AG09319 (cell line): Measurements from ENCODE around the gene GPC1.

Experiments used
- DNase-seq: peaks from one replicate; pipeline ENCODE4 v3.0.0-alpha.2; 2010; ENCODE audit warnings: low read depth; ENCODE audit errors: extremely low read depth
- TF ChIP-seq, protein P1 (sequence below): IDR thresholded peaks from 2 replicates; pipeline ENCODE4 v1.5.1; 2011; ENCODE audit warnings: low read depth, mild to moderate bottlenecking, inconsistent platforms, low read length, moderate library complexity

Gene GPC1

GRCh38 chr2:240399419-240400324, 35.8 kb upstream of the GPC1 start:
- TF ChIP-seq, protein P1, sequence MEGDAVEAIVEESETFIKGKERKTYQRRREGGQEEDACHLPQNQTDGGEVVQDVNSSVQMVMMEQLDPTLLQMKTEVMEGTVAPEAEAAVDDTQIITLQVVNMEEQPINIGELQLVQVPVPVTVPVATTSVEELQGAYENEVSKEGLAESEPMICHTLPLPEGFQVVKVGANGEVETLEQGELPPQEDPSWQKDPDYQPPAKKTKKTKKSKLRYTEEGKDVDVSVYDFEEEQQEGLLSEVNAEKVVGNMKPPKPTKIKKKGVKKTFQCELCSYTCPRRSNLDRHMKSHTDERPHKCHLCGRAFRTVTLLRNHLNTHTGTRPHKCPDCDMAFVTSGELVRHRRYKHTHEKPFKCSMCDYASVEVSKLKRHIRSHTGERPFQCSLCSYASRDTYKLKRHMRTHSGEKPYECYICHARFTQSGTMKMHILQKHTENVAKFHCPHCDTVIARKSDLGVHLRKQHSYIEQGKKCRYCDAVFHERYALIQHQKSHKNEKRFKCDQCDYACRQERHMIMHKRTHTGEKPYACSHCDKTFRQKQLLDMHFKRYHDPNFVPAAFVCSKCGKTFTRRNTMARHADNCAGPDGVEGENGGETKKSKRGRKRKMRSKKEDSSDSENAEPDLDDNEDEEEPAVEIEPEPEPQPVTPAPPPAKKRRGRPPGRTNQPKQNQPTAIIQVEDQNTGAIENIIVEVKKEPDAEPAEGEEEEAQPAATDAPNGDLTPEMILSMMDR, result no peak
- DNase-seq, result no peak

GRCh38 chr2:240400371-240401161, 34.9 kb upstream of the GPC1 start:
- TF ChIP-seq, protein P1, result no peak
- no peak for DNase-seq

DNA sequence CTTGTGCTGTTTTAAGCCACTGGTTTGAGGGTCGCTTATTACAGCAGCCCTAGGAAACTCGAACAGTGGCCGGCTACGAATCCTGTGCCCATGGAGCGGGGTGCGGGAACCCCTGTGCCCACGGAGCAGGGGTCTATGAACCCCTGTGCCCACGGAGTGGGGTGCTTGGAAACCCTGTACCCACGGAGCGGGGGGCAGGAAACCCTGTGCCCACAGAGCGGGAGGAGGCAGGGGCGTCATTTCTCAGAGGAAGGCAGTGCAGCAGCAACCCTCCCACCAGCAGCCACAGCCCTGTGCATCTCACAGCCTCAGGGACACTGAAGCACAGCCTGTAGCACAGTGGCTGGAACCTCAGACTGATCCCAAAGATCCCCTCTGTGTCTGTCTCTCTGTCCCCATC, 34.2 kb upstream of the GPC1 start:
- TF ChIP-seq, protein P1, result no peak
- DNase-seq, result no peak

DNA sequence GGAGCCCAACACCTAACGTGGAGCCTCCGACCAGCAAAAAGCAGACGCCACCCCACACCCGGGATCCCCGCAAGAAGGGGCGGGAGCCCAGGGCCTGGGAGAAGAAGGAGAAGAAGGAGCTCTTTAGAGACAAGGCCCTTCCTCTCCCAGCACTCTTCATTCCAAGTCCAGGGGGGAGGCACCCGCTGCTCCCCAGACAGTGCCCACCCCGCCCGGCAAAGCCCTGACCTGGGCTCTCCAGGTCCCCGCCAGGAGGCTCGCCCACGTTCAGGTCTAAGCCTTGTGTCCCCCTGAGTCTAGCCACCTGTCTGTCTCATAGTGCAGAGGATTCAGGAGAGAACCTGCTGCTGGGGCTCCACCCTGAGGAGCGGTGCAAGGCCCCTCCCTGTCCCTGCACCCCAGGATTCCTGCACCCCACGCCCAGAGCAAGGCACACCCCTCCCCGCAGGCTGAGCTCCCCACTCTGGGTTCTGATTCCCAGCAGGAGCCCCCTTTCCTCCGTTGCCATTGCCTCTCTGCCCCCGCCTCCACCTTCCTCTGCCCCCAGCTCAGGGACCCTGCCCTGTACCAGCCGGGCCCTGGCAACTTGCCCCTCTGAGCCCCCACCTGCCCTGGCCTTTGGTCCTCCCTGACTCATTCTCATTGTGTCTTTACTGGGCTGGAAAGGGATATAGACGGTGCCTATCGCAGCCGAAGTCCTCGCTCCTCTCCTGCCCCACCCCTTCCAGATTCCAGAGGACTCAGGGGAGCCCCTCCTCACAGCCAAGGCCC, 33.5 kb upstream of the GPC1 start:
- TF ChIP-seq, protein P1, result no peak
- no peak for DNase-seq

DNA sequence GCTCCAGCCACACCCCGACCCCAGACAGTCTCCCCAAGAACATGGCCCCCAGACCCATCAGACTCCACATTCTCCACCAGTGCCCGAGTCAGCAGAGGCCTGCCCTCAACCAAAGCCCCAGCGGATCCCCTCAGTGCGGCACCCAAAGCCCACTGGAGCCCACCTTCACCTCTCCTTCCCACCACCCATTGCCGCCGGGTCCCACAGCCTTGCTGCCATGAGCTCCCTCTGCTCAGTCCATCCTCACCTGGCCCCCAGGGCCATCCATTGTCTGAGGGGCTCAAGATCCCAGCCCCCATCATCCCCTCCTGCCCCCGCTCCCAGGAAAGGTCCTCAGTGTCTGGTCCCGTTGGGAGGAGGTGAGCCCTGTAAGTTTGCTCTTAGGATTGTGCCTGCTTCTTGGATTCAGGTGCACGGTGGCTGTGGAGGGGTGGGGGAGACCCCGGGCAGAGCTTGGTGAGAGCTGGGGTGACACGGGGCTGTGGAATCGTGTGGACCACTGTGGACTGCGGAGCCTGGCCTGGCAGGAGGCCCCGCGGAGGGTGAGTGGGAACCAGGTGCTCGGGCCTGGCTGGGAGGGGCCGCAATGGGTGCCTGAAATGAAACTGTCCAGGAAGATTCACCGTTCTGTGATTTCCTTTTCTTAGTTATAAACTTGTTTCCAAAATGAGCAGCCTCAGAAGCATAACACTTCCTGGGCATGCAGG, 32.7 kb upstream of the GPC1 start:
- TF ChIP-seq, protein P1, result no peak
- DNase-seq, result no peak

DNA sequence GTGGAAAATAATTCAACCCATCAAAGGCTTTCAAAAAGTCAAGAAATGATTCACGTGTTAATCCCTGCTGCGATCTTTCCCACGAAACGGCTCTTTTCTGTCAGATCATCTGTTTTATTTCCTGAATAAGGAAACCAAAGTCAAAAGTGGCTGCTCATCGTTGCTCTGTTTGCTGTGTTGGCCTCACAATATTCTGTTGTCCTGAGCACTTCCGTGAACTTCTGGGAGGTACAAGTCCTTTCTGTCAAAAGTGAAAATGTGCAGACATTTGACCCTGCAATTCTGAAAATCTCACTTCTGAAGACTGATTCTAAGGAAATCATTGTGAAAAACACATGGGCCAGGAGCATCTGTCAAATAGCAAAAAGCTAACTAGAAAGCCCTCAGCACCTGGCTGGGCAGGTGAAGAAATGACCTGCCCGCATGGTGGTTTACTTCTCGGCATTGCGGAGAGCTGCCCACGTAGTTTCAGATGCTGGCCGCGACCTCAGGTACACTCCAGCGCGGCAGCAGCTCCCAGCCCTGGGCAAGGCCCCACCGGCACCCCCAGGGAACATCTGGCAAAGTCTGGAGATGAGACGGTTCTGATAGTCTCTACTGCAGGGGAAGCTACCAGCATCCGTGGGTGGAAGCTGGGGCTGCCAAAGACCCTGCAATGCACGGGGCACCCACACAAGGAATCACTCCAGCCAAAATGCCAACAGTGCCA, 31.9 kb upstream of the GPC1 start:
- TF ChIP-seq, protein P1, result no peak
- DNase-seq, result no peak
